Trophoblast cell (in vitro differentiated cells and primary cell): ENCODE data around the gene CCDC197.

Experiments used
- DNase-seq, 2 donors: peaks; one replicate each; pipeline ENCODE4 v3.0.0-alpha.2; 2016
- H2AFZ ChIP-seq: 2 replicates; pipeline ENCODE4 v1.6.1; 2013; ENCODE audit warnings: low read length, moderate library complexity, mild to moderate bottlenecking; ENCODE audit not compliant: insufficient read depth, poor library complexity
- H2AK5ac ChIP-seq: 2 replicates; pipeline ENCODE4 v1.6.1; 2013; ENCODE audit warnings: mild to moderate bottlenecking, low read length
- H2BK120ac ChIP-seq: 2 replicates; pipeline ENCODE4 v1.6.1; 2013; ENCODE audit warnings: low read length, mild to moderate bottlenecking, moderate library complexity; ENCODE audit not compliant: insufficient read depth, poor library complexity
- H2BK12ac ChIP-seq: 2 replicates; pipeline ENCODE4 v1.6.1; 2013; ENCODE audit warnings: mild to moderate bottlenecking, low read length, moderate library complexity
- H2BK5ac ChIP-seq: 2 replicates; pipeline ENCODE4 v1.6.1; 2013; ENCODE audit warnings: low read length, low read depth, moderate library complexity, mild to moderate bottlenecking; ENCODE audit not compliant: poor library complexity
- H3K14ac ChIP-seq: 2 replicates; pipeline ENCODE4 v1.6.1; 2013; ENCODE audit warnings: mild to moderate bottlenecking, low read length
- H3K18ac ChIP-seq: 2 replicates; pipeline ENCODE4 v1.6.1; 2013; ENCODE audit warnings: mild to moderate bottlenecking, low read length
- H3K23ac ChIP-seq: 2 replicates; pipeline ENCODE4 v1.6.1; 2013; ENCODE audit warnings: low read length
- H3K27ac ChIP-seq: 2 replicates; pipeline ENCODE4 v1.5.1; 2013; ENCODE audit warnings: low read depth, mild to moderate bottlenecking, inconsistent platforms, low read length, moderate library complexity
- H3K27me3 ChIP-seq: 2 replicates; pipeline ENCODE4 v1.6.1; 2013; ENCODE audit warnings: inconsistent platforms, mild to moderate bottlenecking, low read length, moderate library complexity; ENCODE audit not compliant: insufficient read depth
- H3K36me3 ChIP-seq, 2 experiments: 1 replicate in 1 of 2; 2 replicates in 1 of 2; pipeline ENCODE4 v1.6.1; 2013; ENCODE audit warnings: low read length in 2 of 2, mild to moderate bottlenecking in 2 of 2, moderate library complexity in 1 of 2; ENCODE audit not compliant: insufficient read depth in 2 of 2, control insufficient read depth in 1 of 2
- H3K4ac ChIP-seq: 2 replicates; pipeline ENCODE4 v1.6.1; 2013; ENCODE audit warnings: low read depth, mild to moderate bottlenecking, low read length, moderate library complexity
- H3K4me1 ChIP-seq, 2 experiments: 1 replicate in 1 of 2; 2 replicates in 1 of 2; pipeline ENCODE4 v1.6.1; 2013; ENCODE audit warnings: low read length in 2 of 2, mild to moderate bottlenecking in 2 of 2, moderate library complexity in 1 of 2; ENCODE audit not compliant: insufficient read depth in 2 of 2, control insufficient read depth in 1 of 2
- H3K4me2 ChIP-seq: 2 replicates; pipeline ENCODE4 v1.6.1; 2013; ENCODE audit warnings: inconsistent platforms, mild to moderate bottlenecking, low read length, moderate library complexity
- H3K4me3 ChIP-seq: 2 replicates; pipeline ENCODE4 v1.5.1; 2013; ENCODE audit warnings: mild to moderate bottlenecking, low read depth, low read length, inconsistent platforms
- H3K79me1 ChIP-seq: one replicate; pipeline ENCODE4 v1.6.1; 2013; ENCODE audit warnings: low read length
- H3K79me2 ChIP-seq: 2 replicates; pipeline ENCODE4 v1.6.1; 2013; ENCODE audit warnings: low read length, mild to moderate bottlenecking; ENCODE audit not compliant: control insufficient read depth, insufficient read depth, poor library complexity
- H3K9ac ChIP-seq: 2 replicates; pipeline ENCODE4 v1.6.1; 2013; ENCODE audit warnings: mild to moderate bottlenecking, low read length
- H3K9me3 ChIP-seq: 2 replicates; pipeline ENCODE4 v1.6.1; 2013; ENCODE audit warnings: low read depth, mild to moderate bottlenecking, control low read depth, inconsistent platforms, low read length; ENCODE audit not compliant: insufficient read depth
- H4K12ac ChIP-seq: 2 replicates; pipeline ENCODE4 v1.6.1; 2013; ENCODE audit warnings: low read depth, mild to moderate bottlenecking, low read length, moderate library complexity
- H4K8ac ChIP-seq: 2 replicates; pipeline ENCODE4 v1.6.1; 2013; ENCODE audit warnings: low read depth, mild to moderate bottlenecking, low read length, moderate library complexity
- H4K91ac ChIP-seq: one replicate; pipeline ENCODE4 v1.6.1; 2013; ENCODE audit warnings: low read depth, mild to moderate bottlenecking, low read length, moderate library complexity
- WGBS: extraction: QIAGEN DNeasy Blood & Tissue Kit; methylation state at CpG from one replicate; pipeline ENCODE4 v1.1.7; 2013; ENCODE audit warnings: missing lambda C conversion rate; ENCODE audit not compliant: insufficient read length, insufficient coverage; ENCODE audit errors: extremely low coverage; 5-methylcytosine and 5-hydroxymethylcytosine counted together

Gene CCDC197

GRCh38 chr14:94021416-94022157 is 24.5 kb downstream of the CCDC197 start:
- WGBS: no CpG with 5 or more reads among the region's 10 CpGs
- Histone ChIP-seq H3K4me1 (peaks cover 0 to 7% of the 10 kb centered on the region in 2 experiments), H3K79me2 (no peaks in the 10 kb centered on the region), H2BK5ac (no peak overlapping the region), H2AFZ (no peak overlapping the region), H2BK120ac (peak overlapping the region; percentile 41), H3K9ac (no peak overlapping the region), H4K8ac (no peak overlapping the region), H3K18ac (no peak overlapping the region), H3K4ac (no peak overlapping the region), H4K91ac (peak overlapping the region; percentile 9), H3K36me3 (no peaks in the 10 kb centered on the region), H2BK12ac (no peak overlapping the region), H3K4me2 (no peak overlapping the region), H3K27ac (no peak overlapping the region), H3K27me3 (no peaks in the 10 kb centered on the region), H3K9me3 (peaks cover 2% of the 10 kb centered on the region), H3K4me3 (no peak overlapping the region), H4K12ac (no peak overlapping the region), H3K79me1 (peaks cover 6% of the 10 kb centered on the region), H2AK5ac (no peak overlapping the region), H3K14ac (no peak overlapping the region), H3K23ac (no peak overlapping the region)
- DNase-seq: no peak

- no peak overlapping the region for H3K23ac ChIP-seq
- H4K91ac ChIP-seq: no peak overlapping the region
- no peak overlapping the region for H3K4ac ChIP-seq
- DNase-seq: peak; percentile 36 to 55
- peak overlapping the region; percentile 12 for H2BK120ac ChIP-seq
- H3K4me2 ChIP-seq: no peak overlapping the region
- WGBS: no CpG with 5 or more reads among the region's 10 CpGs
- no peak overlapping the region for H2AK5ac ChIP-seq
- peaks cover 0 to 8% of the 10 kb centered on the region in 2 experiments for H3K4me1 ChIP-seq
- no peak overlapping the region for H2AFZ ChIP-seq
- no peak overlapping the region for H4K12ac ChIP-seq
- no peak overlapping the region for H2BK5ac ChIP-seq
- H3K14ac ChIP-seq: no peak overlapping the region
- no peaks in the 10 kb centered on the region for H3K27me3 ChIP-seq
- peaks cover 6% of the 10 kb centered on the region for H3K79me1 ChIP-seq
- H4K8ac ChIP-seq: no peak overlapping the region
- no peaks in the 10 kb centered on the region for H3K79me2 ChIP-seq
- H3K27ac ChIP-seq: no peak overlapping the region
- H3K36me3 ChIP-seq: no peaks in the 10 kb centered on the region
- H3K18ac ChIP-seq: no peak overlapping the region
- no peak overlapping the region for H2BK12ac ChIP-seq
- H3K9ac ChIP-seq: no peak overlapping the region
- H3K4me3 ChIP-seq: no peak overlapping the region
- peaks cover 2% of the 10 kb centered on the region for H3K9me3 ChIP-seq
Observed at GRCh38 chr14:94022532-94023411, 25.7 kb downstream of the CCDC197 start.

GRCh38 chr14:94024549-94024948 is 27.4 kb downstream of the CCDC197 start:
- Histone ChIP-seq H2BK12ac (no peak overlapping the region), H3K27me3 (no peaks in the 10 kb centered on the region), H3K27ac (no peak overlapping the region), H3K18ac (no peak overlapping the region), H4K12ac (no peak overlapping the region), H3K4me2 (no peak overlapping the region), H4K91ac (no peak overlapping the region), H3K23ac (no peak overlapping the region), H3K4me3 (no peak overlapping the region), H2BK5ac (no peak overlapping the region), H3K14ac (no peak overlapping the region), H3K4ac (no peak overlapping the region), H3K79me1 (peaks cover 6% of the 10 kb centered on the region), H3K9me3 (peaks cover 2% of the 10 kb centered on the region), H4K8ac (no peak overlapping the region), H2BK120ac (no peak overlapping the region), H3K79me2 (no peaks in the 10 kb centered on the region), H2AK5ac (no peak overlapping the region), H2AFZ (no peak overlapping the region), H3K4me1 (peaks cover 0 to 10% of the 10 kb centered on the region in 2 experiments), H3K36me3 (no peaks in the 10 kb centered on the region), H3K9ac (no peak overlapping the region)
- WGBS: no CpG with 5 or more reads among the region's 2 CpGs
- no peak for DNase-seq

GRCh38 chr14:94025720-94026119 is 28.6 kb downstream of the CCDC197 start:
- no peak overlapping the region for H4K8ac ChIP-seq
- H3K27me3 ChIP-seq: no peaks in the 10 kb centered on the region
- WGBS: no CpG with 5 or more reads among the region's 6 CpGs
- no peak overlapping the region for H4K91ac ChIP-seq
- peaks cover 0 to 10% of the 10 kb centered on the region in 2 experiments for H3K4me1 ChIP-seq
- H3K4me2 ChIP-seq: peak overlapping the region; percentile 48
- no peak overlapping the region for H2AFZ ChIP-seq
- H3K27ac ChIP-seq: no peak overlapping the region
- H3K14ac ChIP-seq: no peak overlapping the region
- no peak overlapping the region for H3K18ac ChIP-seq
- H2BK5ac ChIP-seq: no peak overlapping the region
- no peak overlapping the region for H2BK120ac ChIP-seq
- no peak overlapping the region for H3K23ac ChIP-seq
- H3K9ac ChIP-seq: no peak overlapping the region
- peaks cover 4% of the 10 kb centered on the region for H3K79me1 ChIP-seq
- no peaks in the 10 kb centered on the region for H3K79me2 ChIP-seq
- H3K4me3 ChIP-seq: no peak overlapping the region
- H4K12ac ChIP-seq: no peak overlapping the region
- H2AK5ac ChIP-seq: no peak overlapping the region
- no peak overlapping the region for H2BK12ac ChIP-seq
- no peaks in the 10 kb centered on the region for H3K36me3 ChIP-seq
- H3K9me3 ChIP-seq: no peaks in the 10 kb centered on the region
- no peak for DNase-seq
- no peak overlapping the region for H3K4ac ChIP-seq
